ENCODE results near the gene EIF3CL.
"Not testable (repeated sequence)": the region's sequence is repeated elsewhere in the genome, so short reads cannot be mapped to it uniquely, and the experiment has no call there.

EIF3CL gene

DNA sequence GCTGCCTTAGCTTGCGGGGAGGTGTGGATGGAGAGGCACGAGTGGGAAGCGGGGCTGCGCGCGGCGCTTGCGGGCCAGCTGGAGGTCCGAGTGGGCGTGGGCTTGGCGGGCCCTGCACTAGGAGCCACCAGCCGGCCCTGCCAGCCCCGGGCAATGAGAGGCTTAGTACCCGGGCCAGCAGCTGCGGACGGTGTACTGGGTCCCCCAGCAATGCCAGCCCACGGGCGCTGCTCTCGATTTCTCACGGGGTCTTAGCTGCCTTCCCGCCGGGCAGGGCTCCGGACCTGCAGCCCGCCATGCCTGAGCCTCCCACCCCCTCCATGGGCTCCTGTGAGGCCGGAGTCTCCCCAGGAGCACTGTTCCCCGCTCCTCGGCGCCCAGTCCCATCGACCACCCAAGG lies 31.7 kb upstream of the EIF3CL start:
- not testable (repeated sequence) for H3K18ac ChIP-seq (ENCODE audit: low read length); H3K79me1 ChIP-seq (ENCODE audit: low read length); H2BK120ac ChIP-seq (ENCODE audit: low read depth, low read length); H4K8ac ChIP-seq (ENCODE audit: low read depth, low read length); H3K23ac ChIP-seq (ENCODE audit: low read length); H2BK5ac ChIP-seq (ENCODE audit: low read length); H3K4me2 ChIP-seq (ENCODE audit: low read length); H3K9ac ChIP-seq (ENCODE audit: low read length); H2BK15ac ChIP-seq (replicated peaks; ENCODE audit: low read depth); H3K4me3 ChIP-seq (ENCODE audit: low read length); H3K27ac ChIP-seq (ENCODE audit: low read depth, low read length); H2AK5ac ChIP-seq (ENCODE audit: low read length); H3K79me2 ChIP-seq (ENCODE audit: control insufficient read depth, insufficient read depth, low read length); H3K4me1 ChIP-seq (ENCODE audit: control insufficient read depth, low read depth, low read length); H4K5ac ChIP-seq (ENCODE audit: low read length); H3K27me3 ChIP-seq (ENCODE audit: insufficient read depth, low read length, poor library complexity); H3K36me3 ChIP-seq (ENCODE audit: control insufficient read depth, insufficient read depth, low read length); DNase-seq; H3K4ac ChIP-seq (ENCODE audit: low read depth, low read length); H3K56ac ChIP-seq (ENCODE audit: low read length)
- no CpG with 5 or more reads among the region's 29 CpGs for WGBS (ENCODE audit: extremely low coverage, insufficient coverage, low lambda C conversion rate)

DNA sequence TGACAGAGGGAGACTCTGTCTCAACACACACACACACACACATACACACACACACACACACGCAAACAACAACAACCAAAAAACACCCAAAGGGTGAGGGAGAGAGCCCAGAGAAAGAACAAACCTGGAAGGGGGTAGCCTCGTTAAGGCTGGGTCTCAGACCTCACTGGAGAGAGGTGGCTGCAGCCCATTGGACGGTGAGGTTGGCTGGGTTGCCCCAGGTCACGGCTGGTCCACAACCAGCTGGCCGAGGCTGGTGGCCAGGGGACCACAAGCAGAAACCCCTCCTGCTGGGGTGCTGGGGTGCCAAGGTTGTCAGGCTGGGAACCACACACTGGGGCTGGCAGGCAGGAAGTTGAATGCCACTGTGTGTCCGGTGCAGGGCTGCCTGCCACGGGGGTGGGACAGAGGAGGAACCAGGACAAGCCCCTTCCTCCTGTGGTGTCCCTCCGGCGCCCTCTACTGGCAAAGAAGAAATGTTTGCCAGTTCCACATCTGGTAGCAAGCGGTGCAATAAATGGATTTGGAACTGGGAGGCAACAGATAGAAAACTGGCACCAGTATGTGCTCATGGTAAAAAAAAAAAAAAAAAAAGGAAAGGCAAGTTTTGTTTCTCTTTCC lies 22.5 kb upstream of the EIF3CL start:
- WGBS (ENCODE audit: extremely low coverage, insufficient coverage, low lambda C conversion rate) = no CpG with 5 or more reads among the region's 10 CpGs
- H2BK5ac ChIP-seq (ENCODE audit: low read length) = not testable (repeated sequence)

DNA sequence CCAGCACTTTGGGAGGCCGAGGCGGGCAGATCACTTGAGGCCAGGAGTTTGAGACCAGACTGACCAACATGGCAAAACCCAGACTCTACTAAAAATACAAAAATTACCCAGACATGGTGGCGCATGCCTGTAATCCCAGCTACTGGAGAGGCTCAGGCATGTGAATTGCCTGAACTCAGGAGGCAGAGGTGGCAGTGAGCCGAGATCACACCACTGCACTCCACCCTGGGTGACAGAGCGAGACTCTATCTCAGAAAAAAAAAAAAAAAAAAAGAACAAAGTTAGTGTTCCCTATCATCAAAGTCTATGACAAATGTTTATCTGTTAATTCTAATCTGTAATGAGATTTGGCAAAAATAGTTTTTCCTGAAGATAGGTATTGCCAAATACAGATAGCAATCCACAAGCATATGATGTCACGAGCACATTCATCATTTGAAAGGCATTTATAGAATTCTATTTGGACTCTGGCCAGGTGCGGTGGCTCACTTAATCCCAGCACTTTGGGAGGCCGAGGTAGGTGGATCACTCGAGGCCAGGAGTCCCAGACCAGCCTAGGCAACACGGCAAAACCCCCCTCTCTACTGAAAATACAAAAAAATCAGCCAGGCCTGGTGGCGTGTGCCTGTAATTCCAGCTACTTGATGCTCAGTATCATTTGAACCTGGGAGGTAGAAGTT lies 17.6 kb upstream of the EIF3CL start:
- no CpG with 5 or more reads among the region's 11 CpGs for WGBS (ENCODE audit: extremely low coverage, insufficient coverage, low lambda C conversion rate)
- H3K79me1 ChIP-seq (ENCODE audit: low read length); H3K4me1 ChIP-seq (ENCODE audit: control insufficient read depth, low read depth, low read length); H2AK5ac ChIP-seq (ENCODE audit: low read length); H3K56ac ChIP-seq (ENCODE audit: low read length); H3K4ac ChIP-seq (ENCODE audit: low read depth, low read length); H4K5ac ChIP-seq (ENCODE audit: low read length); H3K9ac ChIP-seq (ENCODE audit: low read length); H3K18ac ChIP-seq (ENCODE audit: low read length); H3K79me2 ChIP-seq (ENCODE audit: control insufficient read depth, insufficient read depth, low read length); H3K36me3 ChIP-seq (ENCODE audit: control insufficient read depth, insufficient read depth, low read length); H3K27me3 ChIP-seq (ENCODE audit: insufficient read depth, low read length, poor library complexity); H3K27ac ChIP-seq (ENCODE audit: low read depth, low read length); DNase-seq; H3K4me3 ChIP-seq (ENCODE audit: low read length); H3K23ac ChIP-seq (ENCODE audit: low read length); H2BK5ac ChIP-seq (ENCODE audit: low read length); H2BK120ac ChIP-seq (ENCODE audit: low read depth, low read length); H3K4me2 ChIP-seq (ENCODE audit: low read length); H2BK15ac ChIP-seq (replicated peaks; ENCODE audit: low read depth); H4K8ac ChIP-seq (ENCODE audit: low read depth, low read length): not testable (repeated sequence)

More for the DNA sequence above, 22.5 kb upstream of the EIF3CL start:
- H3K27ac ChIP-seq (ENCODE audit: low read depth, low read length); H3K27me3 ChIP-seq (ENCODE audit: insufficient read depth, low read length, poor library complexity); H2AK5ac ChIP-seq (ENCODE audit: low read length); H3K4me2 ChIP-seq (ENCODE audit: low read length); H3K23ac ChIP-seq (ENCODE audit: low read length); H4K5ac ChIP-seq (ENCODE audit: low read length); H4K8ac ChIP-seq (ENCODE audit: low read depth, low read length); H3K4me3 ChIP-seq (ENCODE audit: low read length); H3K79me2 ChIP-seq (ENCODE audit: control insufficient read depth, insufficient read depth, low read length); DNase-seq; H3K4me1 ChIP-seq (ENCODE audit: control insufficient read depth, low read depth, low read length); H3K9ac ChIP-seq (ENCODE audit: low read length); H2BK15ac ChIP-seq (replicated peaks; ENCODE audit: low read depth); H3K56ac ChIP-seq (ENCODE audit: low read length); H3K4ac ChIP-seq (ENCODE audit: low read depth, low read length); H3K36me3 ChIP-seq (ENCODE audit: control insufficient read depth, insufficient read depth, low read length); H3K79me1 ChIP-seq (ENCODE audit: low read length); H3K18ac ChIP-seq (ENCODE audit: low read length); H2BK120ac ChIP-seq (ENCODE audit: low read depth, low read length): not testable (repeated sequence)

DNA sequence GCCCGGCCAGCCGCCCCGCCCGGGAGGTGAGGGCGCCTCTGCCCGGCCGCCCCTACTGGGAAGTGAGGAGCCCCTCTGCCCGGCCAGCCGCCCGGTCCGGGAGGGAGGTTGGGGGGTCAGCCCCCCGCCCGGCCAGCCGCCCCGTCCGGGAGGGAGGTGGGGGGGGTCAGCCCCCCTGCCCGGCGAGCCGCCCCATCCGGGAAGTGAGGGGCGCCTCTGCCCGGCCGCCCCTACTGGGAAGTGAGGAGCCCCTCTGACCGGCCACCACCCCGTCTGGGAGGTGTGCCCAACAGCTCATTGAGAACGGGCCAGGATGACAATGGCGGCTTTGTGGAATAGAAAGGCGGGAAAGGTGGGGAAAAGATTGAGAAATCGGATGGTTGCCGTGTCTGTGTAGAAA lies 13.4 kb upstream of the EIF3CL start:
- H3K56ac ChIP-seq (ENCODE audit: low read length); H3K23ac ChIP-seq (ENCODE audit: low read length); DNase-seq; H3K4me1 ChIP-seq (ENCODE audit: control insufficient read depth, low read depth, low read length); H3K36me3 ChIP-seq (ENCODE audit: control insufficient read depth, insufficient read depth, low read length); H2BK5ac ChIP-seq (ENCODE audit: low read length); H3K4me3 ChIP-seq (ENCODE audit: low read length); H4K8ac ChIP-seq (ENCODE audit: low read depth, low read length); H2BK15ac ChIP-seq (replicated peaks; ENCODE audit: low read depth); H2BK120ac ChIP-seq (ENCODE audit: low read depth, low read length); H3K18ac ChIP-seq (ENCODE audit: low read length); H3K27me3 ChIP-seq (ENCODE audit: insufficient read depth, low read length, poor library complexity); H4K5ac ChIP-seq (ENCODE audit: low read length); H3K4me2 ChIP-seq (ENCODE audit: low read length); H2AK5ac ChIP-seq (ENCODE audit: low read length); H3K9ac ChIP-seq (ENCODE audit: low read length); H3K79me2 ChIP-seq (ENCODE audit: control insufficient read depth, insufficient read depth, low read length); H3K4ac ChIP-seq (ENCODE audit: low read depth, low read length); H3K79me1 ChIP-seq (ENCODE audit: low read length); H3K27ac ChIP-seq (ENCODE audit: low read depth, low read length): not testable (repeated sequence)
- no CpG with 5 or more reads among the region's 30 CpGs for WGBS (ENCODE audit: extremely low coverage, insufficient coverage, low lambda C conversion rate)

DNA sequence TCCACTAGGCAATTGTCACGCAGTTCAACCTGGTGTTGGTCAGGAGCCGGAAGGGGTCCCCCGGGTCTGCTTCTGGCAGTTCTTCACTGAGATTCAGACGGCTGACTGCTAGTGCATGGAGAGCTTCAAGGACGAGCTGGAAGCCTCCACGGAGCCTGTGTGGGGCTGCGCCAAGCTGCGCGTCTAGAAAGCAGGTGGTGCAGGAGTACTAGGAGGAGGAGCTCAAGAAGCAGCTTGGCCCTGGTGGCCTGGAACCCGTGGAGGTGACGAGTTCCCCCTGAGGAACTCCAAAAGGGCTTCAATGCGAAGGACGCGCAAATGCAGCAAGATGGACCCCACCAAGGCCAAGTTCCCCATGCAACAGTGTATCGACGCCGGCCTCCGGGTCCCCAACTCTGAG lies 10.9 kb upstream of the EIF3CL start:
- H3K4ac ChIP-seq (ENCODE audit: low read depth, low read length); H3K4me1 ChIP-seq (ENCODE audit: control insufficient read depth, low read depth, low read length); H3K4me2 ChIP-seq (ENCODE audit: low read length); H4K8ac ChIP-seq (ENCODE audit: low read depth, low read length); H3K56ac ChIP-seq (ENCODE audit: low read length); H3K27ac ChIP-seq (ENCODE audit: low read depth, low read length); H4K5ac ChIP-seq (ENCODE audit: low read length); DNase-seq; H3K79me2 ChIP-seq (ENCODE audit: control insufficient read depth, insufficient read depth, low read length); H3K4me3 ChIP-seq (ENCODE audit: low read length); H2BK15ac ChIP-seq (replicated peaks; ENCODE audit: low read depth); H3K18ac ChIP-seq (ENCODE audit: low read length); H2BK120ac ChIP-seq (ENCODE audit: low read depth, low read length); H3K36me3 ChIP-seq (ENCODE audit: control insufficient read depth, insufficient read depth, low read length); H3K27me3 ChIP-seq (ENCODE audit: insufficient read depth, low read length, poor library complexity); H2BK5ac ChIP-seq (ENCODE audit: low read length); H3K79me1 ChIP-seq (ENCODE audit: low read length); H2AK5ac ChIP-seq (ENCODE audit: low read length); H3K23ac ChIP-seq (ENCODE audit: low read length); H3K9ac ChIP-seq (ENCODE audit: low read length): not testable (repeated sequence)
- no CpG with 5 or more reads among the region's 18 CpGs for WGBS (ENCODE audit: extremely low coverage, insufficient coverage, low lambda C conversion rate)

DNA sequence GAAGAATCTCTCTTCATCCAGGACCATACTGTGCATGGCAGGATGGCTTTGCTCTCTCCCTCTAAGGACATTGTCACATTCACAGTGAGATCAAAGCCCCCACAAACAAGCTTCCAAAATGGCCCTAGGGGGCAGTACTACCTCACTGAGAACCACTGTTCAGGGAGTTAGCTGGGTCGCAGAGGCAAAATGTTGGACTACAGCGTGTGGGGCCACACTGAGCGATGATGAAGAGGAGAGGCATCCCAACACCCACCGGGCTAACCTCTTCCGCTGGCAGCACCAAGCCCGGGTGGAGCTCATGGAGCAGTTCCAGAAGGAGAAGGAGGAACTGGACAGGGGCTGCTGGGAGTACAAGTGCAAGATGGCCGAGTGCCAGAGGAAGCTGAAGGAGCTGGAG lies 9.9 kb upstream of the EIF3CL start:
- H2AK5ac ChIP-seq (ENCODE audit: low read length); H4K5ac ChIP-seq (ENCODE audit: low read length); H3K27ac ChIP-seq (ENCODE audit: low read depth, low read length); H3K4me3 ChIP-seq (ENCODE audit: low read length); H3K4ac ChIP-seq (ENCODE audit: low read depth, low read length); H3K23ac ChIP-seq (ENCODE audit: low read length); H3K79me2 ChIP-seq (ENCODE audit: control insufficient read depth, insufficient read depth, low read length); H3K18ac ChIP-seq (ENCODE audit: low read length); H3K79me1 ChIP-seq (ENCODE audit: low read length); H4K8ac ChIP-seq (ENCODE audit: low read depth, low read length); H2BK120ac ChIP-seq (ENCODE audit: low read depth, low read length); H3K27me3 ChIP-seq (ENCODE audit: insufficient read depth, low read length, poor library complexity); H2BK5ac ChIP-seq (ENCODE audit: low read length); DNase-seq; H3K4me2 ChIP-seq (ENCODE audit: low read length); H3K9ac ChIP-seq (ENCODE audit: low read length); H3K36me3 ChIP-seq (ENCODE audit: control insufficient read depth, insufficient read depth, low read length); H3K56ac ChIP-seq (ENCODE audit: low read length); H3K4me1 ChIP-seq (ENCODE audit: control insufficient read depth, low read depth, low read length); H2BK15ac ChIP-seq (replicated peaks; ENCODE audit: low read depth): not testable (repeated sequence)
- no CpG with 5 or more reads among the region's 7 CpGs for WGBS (ENCODE audit: extremely low coverage, insufficient coverage, low lambda C conversion rate)
